Neural cell (in vitro differentiated cells): Measurements from ENCODE around the gene D2HGDH.

Source experiments
- CTCF ChIP-seq: fragments of 450-650 bp; IDR thresholded peaks from 2 replicates; pipeline ENCODE4 v1.5.1; 2014; ENCODE audit warnings: antibody characterized with exemption, mild to moderate bottlenecking, moderate library complexity; ENCODE audit not compliant: poor library complexity, severe bottlenecking
- EP300 ChIP-seq: fragments of 450-650 bp; conservative IDR thresholded peaks from 2 replicates; pipeline ENCODE4 v1.6.1; 2014; ENCODE audit warnings: antibody characterized with exemption, mild to moderate bottlenecking, moderate library complexity; ENCODE audit not compliant: poor library complexity, severe bottlenecking
- EZH2 ChIP-seq: fragments of 200-600, 300-800 bp; shearing (Covaris generic), sonication (generic); IDR thresholded peaks from 2 replicates; pipeline ENCODE4 v1.6.1; 2014; ENCODE audit warnings: antibody characterized with exemption, low read length, borderline replicate concordance, mild to moderate bottlenecking; ENCODE audit not compliant: insufficient read depth, poor library complexity, severe bottlenecking
- POLR2AphosphoS5 ChIP-seq: IDR thresholded peaks from 2 replicates; pipeline ENCODE4 v1.6.1; 2012
- SMC3 ChIP-seq: fragments of 450-650 bp; conservative IDR thresholded peaks from 2 replicates; pipeline ENCODE4 v1.6.1; 2014; ENCODE audit warnings: antibody characterized with exemption, mild to moderate bottlenecking, moderate library complexity; ENCODE audit not compliant: poor library complexity
- TAF1 ChIP-seq: IDR thresholded peaks from 2 replicates; pipeline ENCODE4 v1.6.1; 2012; ENCODE audit warnings: low read depth

DNA sequence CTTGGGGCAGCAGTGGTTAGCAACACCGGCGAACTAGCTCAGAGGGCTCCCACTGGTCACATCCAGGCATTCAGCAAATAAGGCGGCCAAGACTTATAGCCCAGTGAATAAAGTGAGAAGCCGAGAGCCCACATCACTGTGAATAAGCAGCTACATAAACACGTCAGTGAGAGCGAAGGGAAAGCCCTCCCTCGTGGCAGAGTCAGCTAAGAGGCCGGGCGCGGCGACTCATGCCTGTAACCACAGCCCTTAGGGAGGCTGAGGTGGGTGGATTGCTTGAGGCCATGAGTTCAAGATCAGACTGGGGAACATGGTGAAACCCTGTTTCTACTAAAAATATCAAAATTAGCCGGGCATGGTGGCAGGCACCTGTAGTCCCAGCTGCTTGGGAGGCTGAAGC, 5.2 kb downstream of the D2HGDH start:
- TF ChIP-seq CTCF, result no peak
- no peak for TF ChIP-seq SMC3
- no peak for TF ChIP-seq EP300
- no peak for TF ChIP-seq POLR2AphosphoS5
- no peak for TF ChIP-seq EZH2
- TF ChIP-seq TAF1, result no peak
